Large intestine (tissue), 3 donors: Measurements from ENCODE around the gene BUB3. TPM values are rescaled to one million over a fixed set of nuclear protein-coding genes. Genes with fewer than 3 reads are reported as not detected.
A peak's percentile ranks its signal among the peaks of the same experiment; 100 is the strongest.

Experiments used
- DNase-seq, 2 donors: peaks; one replicate each; pipeline versions ENCODE4 v3.0.0 to v3.0.0-alpha.2; 2013
- H3K27ac ChIP-seq: one replicate; pipeline ENCODE4 v1.5.1; 2013; ENCODE audit warnings: low read length
- H3K27me3 ChIP-seq: 2 replicates; pipeline ENCODE4 v1.6.1; 2013; ENCODE audit warnings: low read length; ENCODE audit not compliant: control insufficient read depth, insufficient read depth
- H3K36me3 ChIP-seq: 2 replicates; pipeline ENCODE4 v1.6.1; 2013; ENCODE audit warnings: low read length; ENCODE audit not compliant: control insufficient read depth, insufficient read depth
- H3K4me1 ChIP-seq: one replicate; pipeline ENCODE4 v1.6.1; 2013; ENCODE audit warnings: low read length; ENCODE audit not compliant: control insufficient read depth, insufficient read depth
- H3K4me3 ChIP-seq: one replicate; pipeline ENCODE4 v1.5.1; 2013; ENCODE audit warnings: low read length
- H3K9me3 ChIP-seq: one replicate; pipeline ENCODE4 v1.6.1; 2013; ENCODE audit warnings: mild to moderate bottlenecking, low read depth, low read length, moderate library complexity; ENCODE audit not compliant: control insufficient read depth
- WGBS: methylation state at CpG from one replicate; pipeline ENCODE4 v1.1.5; 2013; ENCODE audit warnings: low lambda C conversion rate; ENCODE audit not compliant: insufficient coverage; 5-methylcytosine and 5-hydroxymethylcytosine counted together
- polyA plus RNA-seq: library from polyadenylated mRNA; unstranded; fragments of 120-200 nt; gene quantifications from one replicate; pipeline ENCODE4 v1.2.1, GENCODE V29; 2013

The BUB3 gene
- polyA plus RNA-seq, 1 donor, result 95.2 TPM

GRCh38 chr10:123134343-123134914 lies 19.8 kb upstream of the BUB3 start:
- peaks cover 10% of the 10 kb centered on the region for H3K9me3 ChIP-seq
- H3K4me1 ChIP-seq, result peaks cover 3% of the 10 kb centered on the region
- no CpG with 5 or more reads among the region's 42 CpGs for WGBS
- H3K4me3 ChIP-seq, result no peak overlapping the region
- peaks cover 97% of the 10 kb centered on the region for H3K27me3 ChIP-seq
- no peak for DNase-seq
- no peaks in the 10 kb centered on the region for H3K36me3 ChIP-seq
- no peak overlapping the region for H3K27ac ChIP-seq

GRCh38 chr10:123134915-123135414 lies 19.2 kb upstream of the BUB3 start:
- no peak for DNase-seq
- H3K4me3 ChIP-seq, result no peak overlapping the region
- no peak overlapping the region for H3K27ac ChIP-seq
- H3K36me3 ChIP-seq, result no peaks in the 10 kb centered on the region
- peaks cover 97% of the 10 kb centered on the region for H3K27me3 ChIP-seq
- peaks cover 6% of the 10 kb centered on the region for H3K4me1 ChIP-seq
- H3K9me3 ChIP-seq, result peaks cover 10% of the 10 kb centered on the region
- WGBS, result no CpG with 5 or more reads among the region's 46 CpGs

DNA sequence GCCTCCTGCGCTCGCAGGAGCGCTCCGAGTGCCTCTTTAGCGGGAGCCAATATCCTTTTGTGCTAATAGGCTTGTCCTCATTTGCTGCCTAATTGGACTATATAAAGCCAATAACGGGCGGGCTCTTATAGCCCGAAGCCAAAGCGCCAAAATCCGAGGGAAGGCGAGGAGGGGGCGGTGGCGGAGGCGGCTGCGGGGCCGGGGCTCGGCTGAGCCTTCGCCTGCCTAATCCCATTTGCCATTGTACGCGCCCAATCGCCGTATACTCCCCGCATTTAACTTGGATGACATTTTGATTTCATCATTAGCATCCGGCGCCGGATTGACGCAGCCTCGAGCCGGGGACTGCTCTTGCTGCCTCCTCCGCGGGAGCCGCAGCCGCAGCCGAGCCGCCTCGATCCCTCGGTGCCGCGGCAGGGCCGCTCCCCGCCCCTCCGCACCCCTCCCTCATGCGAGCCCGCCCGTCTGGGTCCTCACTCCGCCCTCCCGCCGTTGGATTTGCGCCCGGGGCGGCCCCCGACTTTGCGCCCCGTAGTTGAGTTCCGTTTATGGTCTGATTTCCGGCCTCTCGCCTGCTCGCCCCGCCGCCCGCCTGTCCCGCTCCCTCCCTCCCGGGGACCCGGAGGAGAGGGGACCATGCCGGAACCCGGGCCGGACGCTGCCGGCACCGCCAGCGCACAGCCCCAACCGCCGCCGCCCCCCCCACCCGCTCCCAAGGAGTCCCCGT lies 18.6 kb upstream of the BUB3 start, which contains the start of gene HMX3:
Gene HMX3, plus strand, starts transcription at position 556 of the 727 bp plus-strand sequence. Its CDS starts 81 bp downstream, at position 637.
- DNase-seq, result no peak
- H3K9me3 ChIP-seq, result peaks cover 14% of the 10 kb centered on the region
- no CpG with 5 or more reads among the region's 76 CpGs for WGBS
- peaks cover 6% of the 10 kb centered on the region for H3K4me1 ChIP-seq
- peaks cover 99% of the 10 kb centered on the region for H3K27me3 ChIP-seq
- H3K27ac ChIP-seq, result no peak within 1 kb of the TSS
- H3K36me3 ChIP-seq, result no peaks in the 10 kb centered on the region
- no peak within 1 kb of the TSS for H3K4me3 ChIP-seq

DNA sequence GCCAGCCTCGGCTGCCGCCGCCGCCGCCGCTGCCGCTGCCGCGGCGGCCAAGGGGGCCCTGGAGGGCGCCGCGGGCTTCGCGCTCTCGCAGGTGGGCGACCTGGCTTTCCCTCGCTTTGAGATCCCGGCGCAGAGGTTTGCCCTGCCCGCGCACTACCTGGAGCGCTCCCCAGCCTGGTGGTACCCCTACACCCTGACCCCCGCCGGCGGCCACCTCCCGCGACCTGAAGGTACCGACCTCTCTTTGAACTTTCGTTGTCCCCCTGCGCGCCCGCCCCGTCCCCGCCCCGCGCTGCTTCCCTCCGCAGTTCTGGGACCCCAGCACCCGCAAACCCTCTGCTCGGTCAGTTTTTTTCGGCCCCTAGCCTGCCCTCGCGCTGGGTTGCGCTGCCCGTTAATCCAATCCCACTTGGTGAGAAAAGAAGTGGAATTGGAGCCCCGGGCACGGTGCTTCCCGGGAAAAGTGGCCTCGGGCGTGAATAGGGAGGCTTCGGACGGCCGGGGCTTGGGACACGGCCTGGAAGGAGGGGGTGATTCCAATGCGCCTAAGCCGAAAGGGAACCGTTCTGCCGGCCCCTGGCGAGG lies 17.9 kb upstream of the BUB3 start:
- H3K27me3 ChIP-seq, result peaks cover 99% of the 10 kb centered on the region
- no peaks in the 10 kb centered on the region for H3K36me3 ChIP-seq
- no peak overlapping the region for H3K27ac ChIP-seq
- no CpG with 5 or more reads among the region's 59 CpGs for WGBS
- no peak overlapping the region for H3K4me3 ChIP-seq
- H3K9me3 ChIP-seq, result peaks cover 14% of the 10 kb centered on the region
- peaks cover 6% of the 10 kb centered on the region for H3K4me1 ChIP-seq
- no peak for DNase-seq

DNA sequence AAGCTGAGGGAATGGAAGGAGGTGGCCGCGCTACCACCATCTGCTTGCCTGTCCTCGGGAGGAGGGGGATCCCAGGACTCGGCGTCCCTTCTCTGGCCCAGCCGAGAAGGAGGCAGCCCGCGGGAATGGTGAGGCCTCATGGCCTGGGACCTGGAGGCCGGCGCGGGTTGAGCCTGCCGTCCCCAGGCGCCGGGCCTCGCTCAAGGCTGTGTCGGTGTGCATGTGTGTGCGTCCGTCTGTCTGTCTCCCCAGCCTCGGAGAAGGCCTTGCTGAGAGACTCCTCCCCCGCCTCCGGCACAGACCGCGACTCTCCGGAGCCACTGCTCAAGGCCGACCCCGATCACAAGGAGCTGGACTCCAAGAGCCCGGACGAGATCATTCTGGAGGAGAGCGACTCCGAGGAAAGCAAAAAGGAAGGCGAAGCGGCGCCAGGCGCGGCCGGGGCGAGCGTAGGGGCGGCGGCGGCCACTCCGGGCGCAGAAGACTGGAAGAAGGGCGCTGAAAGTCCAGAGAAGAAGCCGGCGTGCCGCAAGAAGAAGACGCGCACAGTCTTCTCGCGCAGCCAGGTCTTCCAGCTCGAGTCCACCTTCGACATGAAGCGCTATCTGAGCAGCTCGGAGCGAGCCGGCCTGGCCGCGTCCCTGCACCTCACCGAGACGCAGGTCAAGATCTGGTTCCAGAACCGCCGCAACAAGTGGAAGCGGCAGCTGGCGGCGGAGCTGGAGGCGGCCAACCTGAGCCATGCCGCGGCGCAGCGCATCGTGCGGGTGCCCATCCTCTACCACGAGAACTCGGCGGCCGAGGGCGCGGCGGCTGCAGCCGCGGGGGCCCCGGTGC lies 17.2 kb upstream of the BUB3 start:
- DNase-seq, result no peak
- Histone ChIP-seq H3K4me3 (no peak overlapping the region), H3K27ac (no peak overlapping the region), H3K36me3 (no peaks in the 10 kb centered on the region), H3K27me3 (peaks cover 99% of the 10 kb centered on the region), H3K4me1 (peaks cover 6% of the 10 kb centered on the region), H3K9me3 (peaks cover 14% of the 10 kb centered on the region)
- no CpG with 5 or more reads among the region's 83 CpGs for WGBS

- Histone ChIP-seq H3K4me3 (no peak overlapping the region), H3K36me3 (no peaks in the 10 kb centered on the region), H3K9me3 (peaks cover 19% of the 10 kb centered on the region), H3K27ac (no peak overlapping the region), H3K27me3 (peaks cover 99% of the 10 kb centered on the region), H3K4me1 (peaks cover 6% of the 10 kb centered on the region)
- no peak for DNase-seq
- 0% methylated on average over 2 of the region's 7 CpGs for WGBS
These were observed 15.1 kb upstream of the BUB3 start for GRCh38 chr10:123139165-123139520.

- DNase-seq, result peak; percentile 53 to 73
- H3K4me1 ChIP-seq, result peaks cover 6% of the 10 kb centered on the region
- no peaks in the 10 kb centered on the region for H3K36me3 ChIP-seq
- no peak overlapping the region for H3K4me3 ChIP-seq
- H3K9me3 ChIP-seq, result peaks cover 17% of the 10 kb centered on the region
- H3K27ac ChIP-seq, result no peak overlapping the region
- no CpG with 5 or more reads among the region's 32 CpGs for WGBS
- H3K27me3 ChIP-seq, result peaks cover 99% of the 10 kb centered on the region
These were observed 14.6 kb upstream of the BUB3 start for GRCh38 chr10:123139521-123140163.

GRCh38 chr10:123140164-123140982 lies 13.8 kb upstream of the BUB3 start:
- no peaks in the 10 kb centered on the region for H3K36me3 ChIP-seq
- H3K27me3 ChIP-seq, result peaks cover 99% of the 10 kb centered on the region
- DNase-seq, result no peak
- WGBS, result no CpG with 5 or more reads among the region's 43 CpGs
- peaks cover 14% of the 10 kb centered on the region for H3K9me3 ChIP-seq
- H3K4me3 ChIP-seq, result no peak overlapping the region
- H3K27ac ChIP-seq, result no peak overlapping the region
- peaks cover 5% of the 10 kb centered on the region for H3K4me1 ChIP-seq

DNA sequence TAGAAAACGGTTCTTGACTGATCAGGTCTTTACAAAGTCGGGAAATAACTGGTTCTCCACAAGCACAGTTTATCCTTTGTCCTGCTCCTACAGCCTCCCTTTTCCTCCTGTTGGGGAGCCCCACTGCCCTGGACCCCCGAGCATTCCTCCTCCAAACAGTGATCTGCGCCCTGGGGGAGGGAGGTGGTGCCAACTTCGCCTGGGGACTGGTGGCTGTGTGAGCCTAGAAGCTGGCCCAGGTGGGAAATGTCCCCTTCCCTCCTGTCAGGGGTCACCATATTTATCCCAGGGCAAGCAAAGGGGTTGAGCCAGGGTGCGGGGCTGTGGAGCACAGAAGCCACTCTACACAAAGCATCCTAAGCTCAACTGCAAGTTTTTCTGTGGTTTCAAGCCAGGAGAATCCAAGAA lies 13.2 kb upstream of the BUB3 start:
- no peak for DNase-seq
- H3K4me1 ChIP-seq, result peaks cover 3% of the 10 kb centered on the region

More for the DNA sequence above, 13.2 kb upstream of the BUB3 start:
- Histone ChIP-seq H3K4me3 (no peak overlapping the region), H3K27me3 (peaks cover 99% of the 10 kb centered on the region), H3K27ac (no peak overlapping the region), H3K9me3 (peaks cover 12% of the 10 kb centered on the region), H3K36me3 (no peaks in the 10 kb centered on the region)
- no CpG with 5 or more reads among the region's 6 CpGs for WGBS
